Neural cell (in vitro differentiated cells): ENCODE data around the gene PRR30. TPM values are rescaled to one million over a fixed set of nuclear protein-coding genes. Genes with fewer than 3 reads are reported as not detected.
A peak's percentile ranks its signal among the peaks of the same experiment; 100 is the strongest.

ENCODE experiments used
- H2AFZ ChIP-seq: fragments of 200-600, 300-800 bp; sonication (generic), shearing (Covaris generic); 2 replicates; pipeline ENCODE4 v1.6.0; 2014; ENCODE audit warnings: low read depth, mild to moderate bottlenecking, antibody characterized with exemption, low read length, moderate library complexity
- H3F3A ChIP-seq: fragments of 200-600 bp; shearing (Covaris generic); 2 replicates; pipeline ENCODE4 v1.6.1; 2016; ENCODE audit warnings: mild to moderate bottlenecking, moderate library complexity, mixed read lengths, antibody characterized with exemption, low read length; ENCODE audit not compliant: insufficient read depth, poor library complexity, severe bottlenecking
- H3K27ac ChIP-seq: fragments of 200-600, 300-800 bp; sonication (generic), shearing (Covaris generic); 2 replicates; pipeline ENCODE4 v1.5.1; 2014; ENCODE audit warnings: mild to moderate bottlenecking, low read length, moderate library complexity
- H3K27me3 ChIP-seq: fragments of 300-800, 200-600 bp; sonication (generic), shearing (Covaris generic); 2 replicates; pipeline ENCODE4 v1.6.0; 2014; ENCODE audit warnings: mild to moderate bottlenecking, low read depth, low read length, moderate library complexity; ENCODE audit not compliant: insufficient read depth
- H3K36me3 ChIP-seq: fragments of 300-800, 200-600 bp; sonication (generic), shearing (Covaris generic); 2 replicates; pipeline ENCODE4 v1.5.1; 2014; ENCODE audit warnings: mild to moderate bottlenecking, antibody characterized with exemption, low read length, moderate library complexity; ENCODE audit not compliant: insufficient read depth
- H3K4me2 ChIP-seq: fragments of 300-800, 200-600 bp; sonication (generic), shearing (Covaris generic); 2 replicates; pipeline ENCODE4 v1.6.0; 2014; ENCODE audit warnings: mild to moderate bottlenecking, low read length
- H3K4me3 ChIP-seq: fragments of 300-800, 200-600 bp; sonication (generic), shearing (Covaris generic); 2 replicates; pipeline ENCODE4 v1.5.1; 2014; ENCODE audit warnings: mild to moderate bottlenecking, low read length, moderate library complexity
- H3K79me2 ChIP-seq: fragments of 200-600 bp; shearing (Covaris generic); replicated peaks from 2 replicates; pipeline ENCODE4 v1.6.0; 2014; ENCODE audit warnings: mild to moderate bottlenecking, low read length, moderate library complexity; ENCODE audit not compliant: insufficient read depth
- H3K9ac ChIP-seq: fragments of 300-800, 200-600 bp; sonication (generic), shearing (Covaris generic); 2 replicates; pipeline ENCODE4 v1.6.1; 2016; ENCODE audit warnings: mild to moderate bottlenecking, low read length, mixed read lengths
- H3K9me2 ChIP-seq: fragments of 200-600 bp; shearing (Covaris generic); 2 replicates; pipeline ENCODE4 v1.6.1; 2016; ENCODE audit warnings: mild to moderate bottlenecking, low read length, mixed read lengths; ENCODE audit not compliant: insufficient read depth
- H3K9me3 ChIP-seq: fragments of 200-600, 300-800 bp; sonication (generic), shearing (Covaris generic); 2 replicates; pipeline ENCODE4 v1.6.1; 2016; ENCODE audit warnings: mild to moderate bottlenecking, mixed run types, low read length, moderate library complexity, mixed read lengths
- H4K20me1 ChIP-seq: fragments of 200-600 bp; shearing (Covaris generic); 2 replicates; pipeline ENCODE4 v1.6.1; 2016; ENCODE audit warnings: mild to moderate bottlenecking, mixed run types; ENCODE audit not compliant: insufficient read depth
- CTCF ChIP-seq: fragments of 450-650 bp; IDR thresholded peaks from 2 replicates; pipeline ENCODE4 v1.5.1; 2014; ENCODE audit warnings: antibody characterized with exemption, mild to moderate bottlenecking, moderate library complexity; ENCODE audit not compliant: poor library complexity, severe bottlenecking
- EP300 ChIP-seq: fragments of 450-650 bp; conservative IDR thresholded peaks from 2 replicates; pipeline ENCODE4 v1.6.1; 2014; ENCODE audit warnings: antibody characterized with exemption, mild to moderate bottlenecking, moderate library complexity; ENCODE audit not compliant: poor library complexity, severe bottlenecking
- EZH2 ChIP-seq: fragments of 200-600, 300-800 bp; shearing (Covaris generic), sonication (generic); IDR thresholded peaks from 2 replicates; pipeline ENCODE4 v1.6.1; 2014; ENCODE audit warnings: antibody characterized with exemption, low read length, borderline replicate concordance, mild to moderate bottlenecking; ENCODE audit not compliant: insufficient read depth, poor library complexity, severe bottlenecking
- MXI1 ChIP-seq: fragments of 450-650 bp; conservative IDR thresholded peaks from 2 replicates; pipeline ENCODE4 v1.6.1; 2014; ENCODE audit warnings: antibody characterized with exemption, mild to moderate bottlenecking; ENCODE audit not compliant: poor library complexity, severe bottlenecking
- POLR2AphosphoS5 ChIP-seq: IDR thresholded peaks from 2 replicates; pipeline ENCODE4 v1.6.1; 2012
- RAD21 ChIP-seq: fragments of 450-650 bp; conservative IDR thresholded peaks from 2 replicates; pipeline ENCODE4 v1.6.1; 2014; ENCODE audit warnings: antibody characterized with exemption, mild to moderate bottlenecking, moderate library complexity
- REST ChIP-seq: IDR thresholded peaks from 2 replicates; pipeline ENCODE4 v1.6.1; 2012; ENCODE audit warnings: borderline replicate concordance
- SMC3 ChIP-seq: fragments of 450-650 bp; conservative IDR thresholded peaks from 2 replicates; pipeline ENCODE4 v1.6.1; 2014; ENCODE audit warnings: antibody characterized with exemption, mild to moderate bottlenecking, moderate library complexity; ENCODE audit not compliant: poor library complexity
- TAF1 ChIP-seq: IDR thresholded peaks from 2 replicates; pipeline ENCODE4 v1.6.1; 2012; ENCODE audit warnings: low read depth
- polyA plus RNA-seq: library from polyadenylated mRNA; depleted of rRNA; stranded (reverse); fragments of >200 nt; gene quantifications from 2 replicates; pipeline ENCODE4 v1.2.3, GENCODE V29; 2014

Gene PRR30
- polyA plus RNA-seq, 1 donor from 2014 or later, result not detected

GRCh38 chr2:27125104-27125503 is 14.1 kb downstream of the PRR30 start:
- Histone ChIP-seq H3K9ac (no peak overlapping the region), H3K36me3 (no peaks in the 10 kb centered on the region), H3K79me2 (no peaks in the 10 kb centered on the region), H3K9me2 (no peaks in the 10 kb centered on the region), H3K4me2 (no peak overlapping the region), H4K20me1 (no peaks in the 10 kb centered on the region), H3F3A (no peaks in the 10 kb centered on the region), H2AFZ (no peak overlapping the region), H3K27ac (no peak overlapping the region), H3K9me3 (no peaks in the 10 kb centered on the region), H3K4me3 (no peak overlapping the region), H3K27me3 (peaks cover 10% of the 10 kb centered on the region)
- no peak for TF ChIP-seq SMC3
- no peak for TF ChIP-seq MXI1
- TF ChIP-seq REST, result no peak
- TF ChIP-seq EP300, result no peak
- no peak for TF ChIP-seq RAD21
- TF ChIP-seq CTCF, result no peak
- no peak for TF ChIP-seq EZH2
- TF ChIP-seq TAF1, result no peak
- TF ChIP-seq POLR2AphosphoS5, result no peak

GRCh38 chr2:27123302-27124150 is 15.7 kb downstream of the PRR30 start, which contains the start of gene ABHD1:
Gene ABHD1 (plus strand): TSS chr2:27123815. CDS start chr2:27123949, 134 bp downstream.
- peaks cover 15% of the 10 kb centered on the region for H3K27me3 ChIP-seq
- peak within 1 kb of the TSS; percentile 58 for H3K4me3 ChIP-seq
- H3K4me2 ChIP-seq, result no peak within 1 kb of the TSS
- H3K9me3 ChIP-seq, result no peaks in the 10 kb centered on the region
- H3K79me2 ChIP-seq, result no peaks in the 10 kb centered on the region
- H3K27ac ChIP-seq, result no peak within 1 kb of the TSS
- TF ChIP-seq TAF1 (no peak), EP300 (no peak), EZH2 (no peak), REST (no peak), CTCF (no peak), RAD21 (no peak), SMC3 (no peak), MXI1 (no peak)
- H3K9me2 ChIP-seq, result no peaks in the 10 kb centered on the region
- H3K9ac ChIP-seq, result no peak within 1 kb of the TSS
- no peak within 1 kb of the TSS for H2AFZ ChIP-seq
- no peaks in the 10 kb centered on the region for H3F3A ChIP-seq
- H4K20me1 ChIP-seq, result no peaks in the 10 kb centered on the region
- H3K36me3 ChIP-seq, result no peaks in the 10 kb centered on the region
